Hepatocyte (in vitro differentiated cells): ENCODE measurements around the gene KIR2DL1.
"Not testable (repeated sequence)": the region's sequence is repeated elsewhere in the genome, so short reads cannot be mapped to it uniquely, and the experiment has no call there.

Experiments
- EZH2phosphoT487 ChIP-seq: fragments of 200-600 bp; sonication (generic); IDR thresholded peaks from one replicate; pipeline ENCODE4 v1.6.1; 2018; ENCODE audit warnings: antibody characterized with exemption, mild to moderate bottlenecking, low read depth, moderate library complexity; ENCODE audit not compliant: unreplicated experiment, severe bottlenecking
- TF ChIP-seq, protein P1 (sequence below): fragments of 200-600 bp; sonication (generic); IDR thresholded peaks from 2 replicates; pipeline ENCODE4 v1.5.1; 2016; ENCODE audit warnings: antibody characterized with exemption, mild to moderate bottlenecking; ENCODE audit not compliant: poor library complexity

DNA sequence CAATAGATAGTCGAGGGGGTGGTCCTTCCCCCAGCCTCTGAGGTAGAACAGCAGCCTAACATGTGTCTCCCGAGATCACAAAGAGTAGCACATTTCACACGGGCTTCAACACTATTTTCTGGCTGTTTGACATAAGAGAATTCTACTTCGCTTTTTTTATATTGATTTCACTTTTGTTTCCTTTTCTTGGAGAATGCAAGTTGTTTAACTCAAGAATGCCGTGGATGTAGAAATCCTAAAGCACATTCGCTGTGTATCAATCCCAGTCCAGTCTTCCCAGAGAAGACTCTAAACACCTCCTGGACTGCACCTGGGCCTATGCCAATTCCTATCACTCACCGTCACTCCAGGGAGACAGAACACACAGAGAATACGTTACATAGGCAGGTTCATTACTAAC, 58.5 kb downstream of the KIR2DL1 start:
- TF ChIP-seq, protein P1, sequence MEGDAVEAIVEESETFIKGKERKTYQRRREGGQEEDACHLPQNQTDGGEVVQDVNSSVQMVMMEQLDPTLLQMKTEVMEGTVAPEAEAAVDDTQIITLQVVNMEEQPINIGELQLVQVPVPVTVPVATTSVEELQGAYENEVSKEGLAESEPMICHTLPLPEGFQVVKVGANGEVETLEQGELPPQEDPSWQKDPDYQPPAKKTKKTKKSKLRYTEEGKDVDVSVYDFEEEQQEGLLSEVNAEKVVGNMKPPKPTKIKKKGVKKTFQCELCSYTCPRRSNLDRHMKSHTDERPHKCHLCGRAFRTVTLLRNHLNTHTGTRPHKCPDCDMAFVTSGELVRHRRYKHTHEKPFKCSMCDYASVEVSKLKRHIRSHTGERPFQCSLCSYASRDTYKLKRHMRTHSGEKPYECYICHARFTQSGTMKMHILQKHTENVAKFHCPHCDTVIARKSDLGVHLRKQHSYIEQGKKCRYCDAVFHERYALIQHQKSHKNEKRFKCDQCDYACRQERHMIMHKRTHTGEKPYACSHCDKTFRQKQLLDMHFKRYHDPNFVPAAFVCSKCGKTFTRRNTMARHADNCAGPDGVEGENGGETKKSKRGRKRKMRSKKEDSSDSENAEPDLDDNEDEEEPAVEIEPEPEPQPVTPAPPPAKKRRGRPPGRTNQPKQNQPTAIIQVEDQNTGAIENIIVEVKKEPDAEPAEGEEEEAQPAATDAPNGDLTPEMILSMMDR: not testable (repeated sequence)
- not testable (repeated sequence) for TF ChIP-seq EZH2phosphoT487
